GM19239 (cell line): ENCODE results near the gene NXPE3.

Source experiments
- DNase-seq: peaks from one replicate; pipeline ENCODE4 v3.0.0; 2011; ENCODE audit warnings: low spot score; ENCODE audit not compliant: insufficient read length
- FAIRE-seq: peaks from 2 replicates; lab custom pipeline; 2011; peaks lifted over from hg19 to GRCh38; lab: Jason Lieb, UNC

NXPE3 gene

GRCh38 chr3:101801174-101801573, 22.2 kb downstream of the NXPE3 start:
- DNase-seq (no peak), FAIRE-seq (no peak)

GRCh38 chr3:101802179-101802578, 23.2 kb downstream of the NXPE3 start:
- DNase-seq (no peak), FAIRE-seq (no peak)

- peak; percentile 97 for FAIRE-seq
- no peak for DNase-seq
Observed at GRCh38 chr3:101803173-101803782, 24.3 kb downstream of the NXPE3 start.

- no peak for FAIRE-seq
- DNase-seq, result no peak
Observed at GRCh38 chr3:101803939-101804338, 24.9 kb downstream of the NXPE3 start.

- no peak for FAIRE-seq
- DNase-seq, result no peak
Observed at GRCh38 chr3:101806491-101806890, 27.5 kb downstream of the NXPE3 start.

GRCh38 chr3:101807888-101808287, 28.9 kb downstream of the NXPE3 start:
- FAIRE-seq (peak; percentile 70), DNase-seq (no peak)

DNA sequence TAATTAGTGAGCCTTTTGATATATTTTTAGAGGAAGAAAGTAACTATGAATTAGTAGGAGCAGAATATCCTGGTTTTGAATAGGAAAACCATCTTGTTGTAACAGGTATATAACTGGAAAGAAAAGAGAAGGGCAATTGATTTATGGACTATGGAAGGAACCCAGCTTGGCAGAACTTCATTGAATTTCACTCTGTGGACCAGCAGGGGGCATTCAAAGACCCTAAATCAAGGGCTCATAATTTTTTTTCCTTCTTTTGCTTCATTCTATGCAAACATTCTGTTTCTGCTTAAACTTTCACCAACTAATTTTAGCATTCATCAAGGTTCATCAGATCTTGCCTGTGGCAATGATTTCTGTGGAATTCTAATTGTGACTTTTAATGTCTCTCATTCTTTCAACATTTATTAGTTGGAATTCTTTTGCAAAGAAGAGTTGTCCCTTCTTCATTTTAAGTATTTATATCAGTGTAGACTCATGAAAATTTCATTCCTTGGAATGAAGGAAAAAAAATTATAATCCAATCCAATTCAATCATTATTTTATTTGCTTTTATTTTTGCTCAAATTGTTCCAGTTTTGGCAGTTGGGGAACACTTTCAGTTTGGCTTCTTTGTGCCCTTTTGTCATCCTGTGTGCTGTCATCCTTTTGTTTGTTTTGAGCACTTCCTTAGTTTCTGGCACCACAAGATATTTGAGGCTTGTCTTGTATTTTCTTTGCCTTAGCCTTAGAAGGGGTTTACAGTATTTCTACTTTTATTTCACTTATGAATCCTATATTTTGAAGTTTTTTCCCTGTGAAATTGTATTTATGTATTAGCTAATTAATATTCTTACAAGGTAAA, 30.4 kb downstream of the NXPE3 start:
- DNase-seq (no peak), FAIRE-seq (peak; percentile 94)

GRCh38 chr3:101810022-101810418, 31.0 kb downstream of the NXPE3 start:
- no peak for DNase-seq
- FAIRE-seq, result no peak

DNA sequence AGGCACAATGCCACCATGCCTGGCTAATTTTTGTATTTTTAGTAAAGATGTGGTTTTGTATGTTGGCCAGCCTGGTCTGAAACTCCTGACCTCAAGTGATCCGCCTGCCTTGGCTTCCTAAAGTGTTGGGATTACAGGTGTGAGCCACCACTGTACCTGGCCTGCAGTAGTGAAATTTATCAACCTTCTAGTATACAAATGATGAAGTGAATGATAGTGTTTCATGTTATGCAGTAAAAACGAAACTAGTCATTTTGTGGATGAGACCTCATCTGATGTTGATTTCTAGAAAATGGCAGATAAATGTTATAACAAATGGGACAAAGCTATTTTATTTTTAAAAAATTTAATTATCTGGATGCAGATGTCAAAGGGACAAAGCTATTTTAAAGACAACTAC, 32.9 kb downstream of the NXPE3 start:
- FAIRE-seq (no peak), DNase-seq (no peak)

GRCh38 chr3:101812895-101813294, 33.9 kb downstream of the NXPE3 start:
- FAIRE-seq, result no peak
- DNase-seq, result no peak

DNA sequence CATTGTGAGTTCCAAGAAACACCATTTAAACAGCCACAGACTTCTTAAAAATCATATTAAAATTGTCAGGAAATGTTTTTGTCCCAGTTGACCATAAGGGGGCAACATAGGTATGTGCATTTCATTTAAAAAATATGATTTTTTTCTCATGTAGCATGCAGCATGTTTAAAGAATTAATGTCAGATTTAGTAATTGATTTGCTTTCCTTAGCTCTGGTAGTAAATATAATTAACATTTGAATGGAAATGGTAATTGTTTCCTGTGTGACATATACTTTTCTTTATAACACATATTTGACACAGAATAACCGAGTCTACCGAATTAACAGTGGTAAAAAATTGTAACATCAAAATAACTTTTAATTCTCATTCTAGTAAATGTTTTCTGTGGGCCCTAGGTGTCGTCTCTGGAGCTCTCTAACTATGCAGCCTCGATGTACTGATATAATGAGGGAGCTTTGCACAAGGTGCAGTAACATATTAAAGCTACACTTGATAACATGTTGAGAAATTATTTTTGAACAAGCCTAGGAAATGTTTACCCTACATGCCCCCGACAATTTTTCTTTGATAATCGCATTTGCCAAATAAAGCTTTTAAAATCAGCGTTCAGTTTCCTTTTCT, 34.9 kb downstream of the NXPE3 start:
- FAIRE-seq (peak; percentile 76), DNase-seq (no peak)

DNA sequence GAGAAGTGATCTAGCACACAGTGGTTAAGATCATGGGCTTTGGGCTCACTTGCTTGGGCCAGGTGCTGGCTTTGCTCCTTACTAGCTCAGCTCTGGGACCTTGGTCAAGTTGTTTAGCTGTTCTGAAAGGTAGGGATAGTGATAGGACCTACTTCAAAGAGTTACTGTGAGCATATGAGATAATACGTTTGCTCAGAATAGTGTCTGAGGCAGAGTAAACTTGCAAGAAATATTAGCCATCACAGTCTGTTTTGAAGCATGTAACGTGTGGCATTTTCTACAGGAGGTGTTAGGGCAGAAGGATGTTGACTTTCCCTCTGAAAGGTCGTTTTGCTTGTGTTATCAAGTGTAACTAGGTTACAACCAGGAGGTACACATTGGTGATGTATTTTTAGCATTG, 35.8 kb downstream of the NXPE3 start:
- no peak for DNase-seq
- peak; percentile 18 for FAIRE-seq

DNA sequence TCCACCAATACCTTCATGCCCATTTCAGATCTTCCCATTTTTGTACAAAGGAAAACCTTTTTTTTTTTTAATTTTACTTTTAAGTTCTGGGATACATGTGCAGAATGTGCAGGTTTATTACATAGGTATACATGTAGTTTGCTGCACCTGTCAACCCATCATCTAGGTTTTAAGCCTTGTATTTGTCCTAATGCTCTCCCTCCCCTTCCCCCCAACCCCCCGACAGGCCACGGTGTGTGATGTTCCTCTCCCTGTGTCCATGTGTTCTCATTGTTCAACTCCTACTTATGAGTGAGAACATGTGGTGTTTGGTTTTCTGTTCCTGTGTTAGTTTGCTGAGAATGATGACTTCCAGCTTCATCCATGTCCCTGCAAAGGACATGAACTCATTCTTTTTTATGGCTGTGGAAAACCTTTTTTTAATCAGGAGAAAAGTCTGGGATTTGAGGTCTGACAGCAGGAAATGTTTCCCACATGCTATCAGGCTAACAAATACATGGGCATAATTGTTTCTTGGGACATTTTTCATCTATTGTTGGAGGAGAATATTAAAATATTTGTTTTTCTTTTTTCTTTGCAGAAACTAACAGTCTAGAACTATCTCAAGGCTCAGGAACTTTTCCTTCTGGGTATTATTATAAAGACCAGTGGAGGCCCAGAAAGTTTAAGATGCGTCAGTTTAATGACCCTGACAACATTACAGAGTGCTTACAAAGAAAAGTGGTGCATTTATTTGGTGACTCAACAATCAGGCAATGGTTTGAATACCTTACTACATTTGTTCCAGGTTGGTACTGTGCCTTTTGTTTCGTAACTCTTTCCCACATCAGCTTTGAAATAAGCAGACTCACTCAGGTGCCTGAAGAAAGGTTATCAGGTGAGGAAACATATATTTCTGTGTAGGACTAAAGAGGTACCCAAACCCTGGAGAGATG, 37.5 kb downstream of the NXPE3 start:
- FAIRE-seq, result peak; percentile 71
- no peak for DNase-seq

DNA sequence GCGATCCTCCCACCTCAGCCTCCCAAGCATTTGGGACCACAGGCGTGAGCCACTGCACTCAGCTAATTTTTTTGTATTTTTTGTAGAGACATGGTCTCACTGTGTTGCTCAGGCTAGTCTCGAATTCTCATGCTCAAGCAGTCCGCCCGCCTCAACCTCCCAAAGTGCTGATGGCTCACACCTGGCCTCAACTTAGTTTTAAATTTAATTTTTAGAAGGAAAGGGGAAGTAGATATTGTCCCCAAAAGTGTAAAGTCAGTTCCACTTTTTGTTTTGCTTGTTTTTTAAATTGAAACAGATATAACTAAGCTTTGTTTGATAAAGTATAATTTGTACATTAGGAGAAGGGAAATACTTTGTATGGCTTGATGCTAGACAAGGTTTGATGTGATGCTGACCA, 39.0 kb downstream of the NXPE3 start:
- peak; percentile 54 for FAIRE-seq
- DNase-seq, result no peak

GRCh38 chr3:101819649-101820206, 40.7 kb downstream of the NXPE3 start:
- FAIRE-seq, result no peak
- DNase-seq, result no peak

DNA sequence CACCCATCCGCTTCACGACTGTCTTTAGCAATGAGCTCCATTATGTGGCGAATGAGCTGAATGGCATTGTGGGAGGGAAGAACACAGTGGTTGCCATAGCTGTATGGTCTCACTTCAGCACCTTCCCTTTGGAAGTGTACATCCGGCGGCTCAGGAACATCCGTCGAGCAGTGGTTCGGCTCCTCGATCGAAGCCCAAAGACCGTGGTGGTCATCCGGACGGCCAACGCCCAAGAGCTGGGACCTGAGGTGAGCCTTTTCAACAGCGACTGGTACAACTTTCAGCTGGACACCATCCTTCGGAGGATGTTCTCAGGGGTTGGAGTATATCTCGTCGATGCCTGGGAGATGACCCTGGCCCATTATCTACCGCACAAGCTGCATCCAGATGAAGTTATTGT, 42.5 kb downstream of the NXPE3 start:
- FAIRE-seq (no peak), DNase-seq (no peak)

DNA sequence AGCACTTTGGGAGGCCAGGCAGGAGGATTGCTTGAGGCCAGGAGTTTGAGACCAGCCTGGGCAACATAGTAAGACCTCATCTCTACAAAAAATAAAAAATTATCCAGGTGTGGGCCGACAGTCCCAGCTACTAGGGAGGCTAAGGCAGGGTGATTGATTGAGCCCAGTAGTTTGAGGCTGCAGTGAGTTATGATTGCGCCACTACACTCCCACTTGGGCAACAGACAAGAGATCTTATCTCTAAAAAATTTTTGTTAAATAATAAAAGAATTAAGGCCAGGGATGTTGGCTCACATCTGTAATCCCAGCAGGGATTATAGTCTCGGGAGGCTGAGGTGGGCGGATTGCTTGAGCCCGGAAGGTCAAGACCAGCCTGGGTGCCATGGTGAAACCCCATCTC, 44.5 kb downstream of the NXPE3 start:
- FAIRE-seq, result no peak
- DNase-seq, result no peak

DNA sequence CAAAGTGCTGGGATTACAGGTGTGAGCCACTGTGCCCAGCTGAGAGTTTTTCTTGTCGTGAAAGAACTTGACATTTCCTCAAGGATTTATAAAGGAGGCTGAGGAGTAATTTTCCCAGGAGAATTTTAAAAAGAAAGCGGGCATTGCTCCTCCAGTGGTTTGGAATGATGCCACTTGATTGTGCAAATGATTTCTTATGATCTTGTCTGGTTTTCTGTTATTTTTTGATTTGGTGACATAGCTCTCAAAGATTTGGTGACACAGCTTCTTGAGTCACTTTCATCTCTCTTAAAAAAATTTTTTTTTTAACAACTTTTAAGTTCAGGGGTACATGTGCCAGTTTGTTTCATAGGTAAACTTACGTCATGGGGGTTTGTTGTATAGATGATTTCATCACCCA, 45.7 kb downstream of the NXPE3 start:
- DNase-seq (no peak), FAIRE-seq (no peak)

GRCh38 chr3:101825904-101826445, 47.0 kb downstream of the NXPE3 start:
- DNase-seq, result no peak
- peak; percentile 62 for FAIRE-seq
